SKM-1 (cell line): ENCODE results near the gene OR10A2.
A peak's percentile ranks its signal among the peaks of the same experiment; 100 is the strongest.
"Not testable (repeated sequence)": the region's sequence is repeated elsewhere in the genome, so short reads cannot be mapped to it uniquely, and the experiment has no call there.

Experiments used
- DNase-seq: peaks from one replicate; lab custom pipeline; 2025; ENCODE audit not compliant: unreplicated experiment; lab: John Stamatoyannopoulos, UW

OR10A2 gene

DNA sequence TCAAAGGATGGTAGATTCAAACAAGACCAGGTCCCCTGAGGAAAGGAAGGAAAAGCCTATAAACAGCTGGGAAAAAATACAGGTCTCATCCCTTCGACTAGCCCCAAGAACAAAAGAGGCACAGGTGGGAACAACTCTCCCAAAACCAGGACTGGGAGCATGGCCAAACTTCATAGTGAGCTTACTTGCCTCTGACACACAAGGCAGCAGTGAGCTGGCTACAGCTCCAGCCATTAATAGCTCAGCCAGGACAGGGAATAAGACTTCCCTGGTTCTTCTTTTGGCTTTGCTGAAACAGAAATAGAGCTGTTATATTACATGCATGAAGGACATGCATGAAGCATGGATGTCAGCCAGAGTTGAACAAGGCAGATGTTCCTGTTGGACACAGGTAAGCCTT lies at the start of gene OR10A2:
Gene OR10A2 (plus strand): TSS at position 97 of the 400 bp plus-strand sequence. CDS start 6,698 bp downstream, outside the sequence.
- DNase-seq: no peak

DNA sequence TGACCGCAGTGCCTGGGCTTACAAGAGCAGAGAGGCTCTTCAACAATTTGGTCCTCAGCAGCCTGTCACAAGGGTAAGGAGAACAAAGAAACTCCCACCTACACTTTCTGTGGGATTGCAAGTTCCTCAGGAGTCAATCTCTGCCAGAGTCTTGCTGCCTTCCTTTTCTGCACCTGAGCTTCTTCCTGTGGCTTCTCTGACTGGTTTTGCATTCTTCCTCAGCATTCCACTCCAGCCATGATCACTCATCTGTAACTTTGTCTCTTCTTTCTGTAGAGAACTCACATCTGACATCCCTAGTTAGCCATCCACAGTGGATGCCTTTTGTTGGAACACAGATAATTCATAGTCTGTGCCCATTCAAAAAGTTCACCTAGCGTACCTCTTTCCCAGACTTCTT lies 49.2 kb upstream of the OR10A2 start:
- DNase-seq: no peak

DNA sequence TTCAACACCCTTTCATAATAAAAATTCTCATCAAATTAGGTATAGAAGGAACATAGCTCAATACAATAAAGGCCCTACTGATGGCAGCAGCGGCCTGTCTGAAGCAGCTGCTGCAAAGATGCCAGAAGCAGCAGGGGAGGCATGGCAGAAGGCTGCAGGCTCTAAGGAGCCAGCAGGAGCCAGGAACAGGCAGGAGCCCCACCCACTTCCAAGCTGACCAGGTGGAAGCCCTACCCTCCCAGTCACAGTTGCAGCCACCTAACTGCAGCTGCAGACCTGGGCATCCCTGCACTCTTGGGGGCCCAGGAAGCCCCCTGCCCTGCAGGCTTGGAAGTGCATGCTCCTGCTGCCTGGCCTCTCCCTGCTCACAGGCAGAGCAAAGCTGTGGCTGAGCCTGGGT lies 45.2 kb upstream of the OR10A2 start:
- no peak for DNase-seq

GRCh38 chr11:6818967-6819366 lies 43.9 kb upstream of the OR10A2 start:
- DNase-seq: no peak

DNA sequence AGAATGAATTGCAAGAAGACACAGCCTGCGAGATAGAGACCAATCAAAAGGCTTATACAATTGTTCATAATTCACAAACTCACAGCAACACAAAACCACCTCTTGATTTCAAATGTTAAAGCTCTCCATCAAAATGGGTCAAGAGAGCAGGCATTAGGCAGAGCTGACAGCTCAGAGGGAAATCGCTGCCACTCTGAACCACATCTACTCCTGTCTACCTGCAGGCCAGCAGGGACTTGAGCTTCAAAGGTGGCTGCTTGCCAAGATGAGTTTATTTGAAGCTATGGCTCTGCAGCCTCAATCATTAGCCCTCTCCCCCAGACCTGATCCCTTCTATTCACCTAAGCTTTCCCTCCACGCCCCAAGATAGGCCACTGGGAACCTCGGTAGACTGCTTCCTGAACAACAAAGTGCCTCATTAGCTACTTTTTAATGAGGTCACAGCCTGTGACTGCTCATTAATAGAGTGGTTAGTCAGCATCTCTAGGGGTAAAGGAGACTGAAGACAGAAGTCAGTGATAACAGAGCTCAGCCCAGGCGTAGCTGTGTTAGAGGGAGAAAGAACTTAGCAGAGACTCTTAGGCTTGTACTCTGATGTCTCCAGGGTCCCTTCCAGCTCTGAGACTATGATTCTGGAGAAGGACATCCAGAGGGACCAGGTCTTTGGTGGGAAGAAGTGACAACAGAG lies 38.6 kb upstream of the OR10A2 start:
- DNase-seq: no peak

DNA sequence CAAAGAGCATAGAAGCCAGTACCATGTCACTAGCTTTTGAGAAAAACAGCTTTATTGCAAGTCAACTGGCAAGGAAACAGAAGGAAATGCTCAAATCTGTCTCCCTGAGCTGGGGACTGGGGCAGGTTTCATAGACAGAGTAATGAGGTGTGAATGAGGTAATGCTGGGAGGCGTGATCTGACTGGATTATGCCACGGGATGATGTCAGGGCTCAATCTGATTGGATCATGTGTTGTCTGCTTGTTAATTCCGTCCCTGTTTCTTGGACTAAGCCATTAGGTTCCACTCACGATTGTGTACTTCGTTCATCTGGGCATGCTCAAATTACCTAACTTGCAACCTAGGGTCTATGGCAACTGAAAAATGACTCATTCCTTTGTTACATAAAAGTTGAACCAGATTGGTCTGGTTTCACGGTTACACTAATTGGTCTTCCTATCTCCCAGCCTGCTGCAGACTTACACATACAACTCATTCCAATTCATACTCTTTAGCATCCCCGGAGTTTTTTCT lies 37.6 kb upstream of the OR10A2 start:
- no peak for DNase-seq

- DNase-seq: no peak
Observed at GRCh38 chr11:6828103-6828502, 34.8 kb upstream of the OR10A2 start.

GRCh38 chr11:6833356-6833755 lies 29.5 kb upstream of the OR10A2 start:
- no peak for DNase-seq

GRCh38 chr11:6834021-6834420 lies 28.8 kb upstream of the OR10A2 start:
- no peak for DNase-seq

GRCh38 chr11:6841694-6842093 lies 21.2 kb upstream of the OR10A2 start:
- no peak for DNase-seq

DNA sequence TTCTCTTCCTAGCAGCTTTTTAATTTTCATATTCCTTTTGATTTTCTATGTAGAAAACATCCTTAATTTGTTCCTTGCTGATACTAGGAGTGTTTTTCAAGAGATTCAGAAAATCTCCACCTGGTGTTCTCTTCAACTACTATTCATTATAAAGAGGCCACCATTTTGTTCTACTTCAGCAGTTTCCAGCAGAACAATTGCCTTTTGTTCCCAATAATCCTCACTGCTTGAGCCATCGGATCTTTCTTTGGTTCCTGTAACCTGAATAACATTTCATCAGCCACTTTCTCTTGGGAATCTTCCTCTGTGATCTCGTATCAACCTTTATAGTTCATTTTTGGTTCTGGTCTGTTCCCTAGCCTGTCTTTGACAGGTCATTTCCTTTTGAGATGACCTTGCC lies 19.2 kb upstream of the OR10A2 start:
- no peak for DNase-seq

DNA sequence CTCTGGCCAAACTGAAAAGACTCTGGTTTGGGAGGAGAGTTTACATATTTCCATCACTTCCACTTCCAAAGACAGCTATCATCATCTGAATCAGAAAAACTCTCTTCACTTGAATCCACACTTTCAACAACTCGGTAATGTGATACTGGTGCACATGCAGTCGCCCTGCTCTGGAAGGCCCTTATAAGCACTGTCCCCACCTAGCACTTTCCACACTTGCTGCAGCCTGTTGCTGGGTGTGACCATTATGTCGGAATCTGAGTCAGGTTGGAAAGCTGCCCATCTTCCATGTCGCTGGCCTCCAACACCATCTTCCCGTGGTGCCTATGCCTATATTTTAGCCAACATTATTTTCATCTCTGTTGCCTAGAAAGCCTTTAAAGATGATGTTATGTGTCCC lies 18.5 kb upstream of the OR10A2 start:
- no peak for DNase-seq

- no peak for DNase-seq
Observed at GRCh38 chr11:6845383-6845782, 17.5 kb upstream of the OR10A2 start, which contains the start of gene OR10A5. Gene OR10A5 (plus strand): TSS chr11:6845683. CDS start chr11:6845683, 0 bp downstream.

- DNase-seq: peak; percentile 16
Observed at GRCh38 chr11:6850526-6850925, 12.3 kb upstream of the OR10A2 start.

DNA sequence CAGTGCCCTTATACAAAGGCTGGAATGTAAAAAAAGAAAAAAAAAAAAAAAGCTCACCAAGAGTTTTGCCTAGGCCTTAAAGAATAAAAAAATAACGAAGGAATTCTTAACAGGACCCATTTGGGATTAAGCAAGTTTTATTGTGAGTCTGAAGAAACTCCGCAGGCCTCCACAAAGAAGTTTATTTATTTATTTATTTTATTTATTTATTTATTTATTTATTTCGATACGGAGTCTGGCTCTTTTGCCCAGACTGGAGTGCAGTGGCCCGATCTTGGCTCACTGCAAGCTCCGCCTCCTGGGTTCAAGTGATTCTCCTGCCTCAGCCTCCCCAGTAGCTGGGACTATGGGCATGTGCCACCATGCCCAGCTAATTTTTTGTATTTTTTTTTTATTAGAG lies 8.1 kb upstream of the OR10A2 start:
- DNase-seq: not testable (repeated sequence)

DNA sequence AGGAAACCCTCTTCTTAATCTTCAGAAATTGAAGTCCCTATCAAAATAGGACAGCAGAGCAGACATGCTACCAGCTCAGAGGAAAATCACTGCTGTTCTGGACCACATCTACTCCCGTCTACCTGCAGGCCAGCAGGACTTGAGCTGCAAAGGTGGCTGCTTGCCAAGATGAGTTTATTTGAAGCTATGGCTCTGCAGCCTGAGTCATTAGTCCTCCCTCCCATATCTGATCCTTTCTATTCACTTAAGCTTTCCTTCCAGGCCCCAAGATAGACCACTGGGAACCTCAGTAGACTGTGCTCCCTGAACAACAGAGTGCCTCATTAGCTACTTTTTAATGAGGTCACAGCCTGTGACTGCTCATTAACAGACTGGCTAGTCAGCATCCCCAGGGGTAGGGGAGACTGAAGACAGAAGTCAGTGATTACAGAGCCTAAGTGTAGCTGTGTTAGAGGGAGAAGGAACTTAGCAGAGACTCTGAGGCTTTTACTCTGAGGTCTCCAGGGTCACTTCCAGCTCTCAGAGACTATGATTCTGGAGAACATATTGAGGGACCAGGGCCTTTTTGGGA lies 6.8 kb upstream of the OR10A2 start:
- DNase-seq: no peak

- no peak for DNase-seq
Observed at GRCh38 chr11:6856871-6857270, 6.0 kb upstream of the OR10A2 start.

- no peak for DNase-seq
Observed at GRCh38 chr11:6864438-6864837, 1.6 kb downstream of the OR10A2 start.

DNA sequence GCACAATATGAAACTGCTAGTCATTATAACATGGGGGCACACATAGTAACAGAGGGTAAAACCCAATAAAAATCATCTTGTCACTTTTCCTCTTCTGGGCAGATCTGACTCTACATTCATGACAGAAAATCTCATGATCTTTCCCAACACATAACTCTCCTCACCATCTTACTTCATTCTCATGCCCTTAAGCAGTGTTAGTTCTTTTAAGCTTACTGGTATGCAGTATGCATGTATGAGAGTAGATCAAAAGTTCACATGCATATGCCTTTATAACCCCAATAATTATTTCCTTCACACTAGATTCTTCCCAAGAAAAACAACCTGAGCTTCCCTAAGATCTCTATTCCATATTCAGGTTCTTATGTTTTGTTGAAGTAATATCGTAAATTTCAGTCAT lies 8.4 kb downstream of the OR10A2 start:
- no peak for DNase-seq

GRCh38 chr11:6875761-6876160 lies 12.9 kb downstream of the OR10A2 start:
- no peak for DNase-seq

- DNase-seq: no peak
Observed at GRCh38 chr11:6876325-6876724, 13.5 kb downstream of the OR10A2 start, which contains the start of gene OR10A4. Gene OR10A4 (plus strand): TSS chr11:6876625. CDS start chr11:6876648, 23 bp downstream.

GRCh38 chr11:6876914-6877313 lies 14.1 kb downstream of the OR10A2 start:
- no peak for DNase-seq

DNA sequence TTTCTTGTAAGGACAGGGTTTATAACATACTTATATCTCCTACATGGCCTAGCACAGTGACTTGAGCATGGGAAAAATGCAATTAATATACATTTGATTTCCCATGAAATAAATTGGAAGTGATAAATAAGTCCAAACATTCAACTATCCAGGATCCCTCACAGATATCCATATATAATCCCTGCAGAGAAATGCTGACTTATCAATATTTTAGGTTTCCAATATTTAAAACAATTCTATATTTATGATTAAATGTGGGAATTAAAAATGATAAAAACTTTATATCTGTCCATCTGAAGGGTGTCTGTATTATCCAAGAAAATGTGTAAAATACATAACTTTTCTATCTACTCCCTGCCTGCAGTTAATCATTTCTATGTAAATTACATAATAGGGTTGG lies 19.9 kb downstream of the OR10A2 start:
- no peak for DNase-seq
